VCaP (cell line): Measurements from ENCODE around the gene RUNX3.
A peak's percentile ranks its signal among the peaks of the same experiment; 100 is the strongest.

Source experiments
- H3K27ac ChIP-seq: fragments of 450-650 bp; 2 replicates; pipeline ENCODE4 v1.5.1; 2017
- TF ChIP-seq, protein P1 (sequence below): fragments of 450-650 bp; conservative IDR thresholded peaks from 2 replicates; pipeline ENCODE4 v1.5.1; 2017; ENCODE audit warnings: mild to moderate bottlenecking, moderate library complexity

Gene RUNX3

DNA sequence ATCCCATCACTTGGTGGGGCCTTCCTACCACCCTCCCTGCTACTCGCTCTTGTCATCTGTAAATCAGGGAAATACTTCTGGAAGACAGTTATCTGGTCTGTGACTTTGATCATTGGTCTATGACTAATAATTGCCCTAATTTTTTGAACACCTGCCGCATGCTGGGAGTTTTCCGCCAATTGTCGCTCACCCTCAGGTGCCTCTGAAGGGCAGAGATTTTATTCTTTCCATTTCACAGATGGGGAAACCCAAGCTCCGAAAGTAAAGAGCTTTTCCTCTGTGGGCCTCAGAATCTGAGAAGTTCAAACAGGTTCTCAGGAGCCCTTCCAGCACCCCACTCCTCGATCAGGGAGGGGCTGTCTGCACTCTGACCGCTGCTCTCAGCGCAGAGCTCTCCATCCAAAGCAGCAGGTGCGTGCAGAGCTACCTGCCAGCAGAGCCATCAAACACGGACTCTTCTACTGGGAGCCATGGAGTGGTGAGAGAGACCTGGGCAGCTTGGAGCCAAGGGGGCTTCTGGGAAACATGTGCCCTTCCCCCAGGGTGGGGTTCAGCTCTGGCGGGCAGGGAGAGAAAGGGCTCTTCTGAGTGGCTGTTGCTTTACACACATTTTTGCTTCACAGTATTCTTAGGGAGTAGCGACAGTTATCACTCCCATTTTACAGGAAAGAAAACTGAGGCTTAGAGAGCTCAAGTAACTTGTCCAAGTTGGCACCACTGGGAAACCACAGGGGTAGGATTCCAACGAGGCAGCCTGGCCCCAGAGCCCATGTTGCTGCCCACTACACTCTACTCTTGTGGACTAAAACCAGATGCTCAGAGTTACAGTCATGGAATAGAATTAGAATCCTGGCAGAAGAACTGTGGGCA is 5.8 kb upstream of the RUNX3 start:
- TF ChIP-seq, protein P1, sequence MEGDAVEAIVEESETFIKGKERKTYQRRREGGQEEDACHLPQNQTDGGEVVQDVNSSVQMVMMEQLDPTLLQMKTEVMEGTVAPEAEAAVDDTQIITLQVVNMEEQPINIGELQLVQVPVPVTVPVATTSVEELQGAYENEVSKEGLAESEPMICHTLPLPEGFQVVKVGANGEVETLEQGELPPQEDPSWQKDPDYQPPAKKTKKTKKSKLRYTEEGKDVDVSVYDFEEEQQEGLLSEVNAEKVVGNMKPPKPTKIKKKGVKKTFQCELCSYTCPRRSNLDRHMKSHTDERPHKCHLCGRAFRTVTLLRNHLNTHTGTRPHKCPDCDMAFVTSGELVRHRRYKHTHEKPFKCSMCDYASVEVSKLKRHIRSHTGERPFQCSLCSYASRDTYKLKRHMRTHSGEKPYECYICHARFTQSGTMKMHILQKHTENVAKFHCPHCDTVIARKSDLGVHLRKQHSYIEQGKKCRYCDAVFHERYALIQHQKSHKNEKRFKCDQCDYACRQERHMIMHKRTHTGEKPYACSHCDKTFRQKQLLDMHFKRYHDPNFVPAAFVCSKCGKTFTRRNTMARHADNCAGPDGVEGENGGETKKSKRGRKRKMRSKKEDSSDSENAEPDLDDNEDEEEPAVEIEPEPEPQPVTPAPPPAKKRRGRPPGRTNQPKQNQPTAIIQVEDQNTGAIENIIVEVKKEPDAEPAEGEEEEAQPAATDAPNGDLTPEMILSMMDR, result no peak
- no peak overlapping the region for H3K27ac ChIP-seq

DNA sequence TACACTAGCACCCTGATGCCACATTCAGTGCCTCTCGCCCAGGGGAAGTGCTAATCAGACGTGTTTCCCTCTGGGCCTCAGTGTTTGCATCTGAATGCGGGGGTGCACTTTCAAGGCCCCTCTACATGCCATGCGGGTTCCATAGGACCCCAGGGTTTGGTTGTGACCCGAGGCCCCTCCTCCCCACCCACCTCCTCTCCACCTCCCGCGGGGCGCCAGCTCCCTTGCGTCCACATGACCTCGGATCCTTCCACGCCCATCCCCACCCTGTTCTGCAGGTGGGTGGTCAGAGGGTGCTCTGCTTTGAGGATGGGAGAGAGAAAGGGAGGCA is 5.1 kb upstream of the RUNX3 start:
- TF ChIP-seq, protein P1, result no peak
- no peak overlapping the region for H3K27ac ChIP-seq

DNA sequence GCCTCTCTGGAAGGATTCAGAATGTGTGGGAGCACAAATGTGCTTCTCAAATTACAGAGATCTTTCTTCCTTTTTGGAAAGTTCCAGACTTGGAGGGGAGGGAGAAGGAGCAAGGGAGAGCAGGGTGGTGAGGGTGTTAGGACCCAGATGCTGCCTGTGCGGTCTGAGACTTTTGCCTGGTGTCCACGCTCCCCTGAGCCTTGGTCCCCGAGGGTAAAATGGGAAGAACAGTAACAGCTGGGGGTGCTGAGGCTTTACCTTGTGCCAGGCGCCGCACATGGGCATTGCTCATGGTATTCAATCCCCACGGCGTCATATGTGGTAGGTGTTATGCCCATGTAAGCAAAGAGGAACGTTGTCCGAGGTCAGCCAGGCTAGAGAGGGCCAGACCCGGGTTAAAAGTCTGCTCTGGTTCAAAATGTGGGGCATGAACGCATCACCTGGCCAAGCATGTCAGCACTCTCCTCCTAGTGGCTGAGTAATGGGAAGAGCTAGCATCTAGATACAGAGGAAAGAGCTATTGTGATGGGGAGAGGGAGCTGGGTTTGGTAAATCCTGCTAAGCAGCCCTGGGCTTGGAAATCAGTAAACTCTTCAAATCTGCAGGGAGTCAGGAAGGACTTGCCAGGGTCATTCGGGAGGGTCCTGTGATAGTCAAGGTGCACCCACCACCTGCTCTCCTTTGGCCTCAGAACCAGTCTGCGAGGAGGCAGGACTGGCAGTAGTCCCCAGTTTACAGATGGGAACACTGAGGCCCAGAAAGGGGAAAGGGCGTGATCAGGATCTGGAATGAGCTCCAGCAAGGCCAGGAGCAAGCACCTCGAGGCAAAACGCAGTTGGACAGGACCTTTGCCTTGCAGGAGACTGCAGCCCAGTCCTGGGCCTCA is 4.5 kb upstream of the RUNX3 start:
- TF ChIP-seq, protein P1, result no peak
- H3K27ac ChIP-seq, result no peak overlapping the region

DNA sequence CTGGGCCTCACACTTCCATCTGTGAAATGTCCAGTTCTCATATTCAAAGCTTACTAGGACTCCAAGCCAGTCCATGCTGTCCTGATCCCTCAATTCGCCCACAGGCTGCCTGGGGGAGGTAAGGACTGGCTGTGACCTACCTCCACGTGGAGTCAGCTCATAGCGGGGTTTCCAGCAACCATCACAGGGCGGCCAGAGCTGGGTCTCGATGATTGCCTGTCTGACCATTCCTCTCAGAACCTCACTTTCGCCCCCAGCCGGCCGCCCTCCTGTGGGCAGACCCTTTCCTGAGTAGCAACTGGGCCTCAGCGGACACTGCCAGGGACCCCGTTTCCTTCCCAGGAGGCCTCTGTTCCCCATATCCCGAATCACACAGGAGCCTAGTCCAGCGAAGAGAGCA is 3.4 kb upstream of the RUNX3 start:
- TF ChIP-seq, protein P1, result no peak
- H3K27ac ChIP-seq, result no peak overlapping the region

DNA sequence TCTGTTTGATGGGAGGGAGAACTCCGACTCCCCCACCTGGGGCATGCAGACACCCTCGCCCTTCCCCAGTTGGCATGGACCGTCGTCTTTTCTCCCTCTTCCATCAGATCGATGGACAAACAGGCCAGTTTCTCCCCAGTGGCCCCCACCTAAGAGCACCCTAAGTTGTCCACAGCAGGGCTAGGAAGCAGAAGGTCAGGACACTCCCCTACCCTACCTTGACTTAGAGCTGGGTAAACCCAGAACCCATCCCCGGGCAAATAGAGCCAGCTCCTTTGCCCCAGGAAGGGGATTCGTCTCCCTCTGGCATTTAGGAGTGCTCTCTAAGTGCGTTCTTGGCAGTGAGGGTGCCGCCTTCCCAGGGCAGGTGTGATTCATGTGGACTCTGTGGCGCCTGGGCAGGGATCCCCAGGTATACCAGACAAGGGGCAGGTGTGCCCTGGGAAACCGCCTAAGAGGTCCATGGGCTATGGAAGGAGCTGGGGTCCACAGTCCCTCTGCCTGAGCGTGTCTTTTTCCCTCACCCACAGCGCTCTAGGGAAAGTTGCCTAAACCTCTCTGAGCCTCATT is 2.7 kb upstream of the RUNX3 start:
- H3K27ac ChIP-seq, result no peak overlapping the region
- TF ChIP-seq, protein P1, result no peak

DNA sequence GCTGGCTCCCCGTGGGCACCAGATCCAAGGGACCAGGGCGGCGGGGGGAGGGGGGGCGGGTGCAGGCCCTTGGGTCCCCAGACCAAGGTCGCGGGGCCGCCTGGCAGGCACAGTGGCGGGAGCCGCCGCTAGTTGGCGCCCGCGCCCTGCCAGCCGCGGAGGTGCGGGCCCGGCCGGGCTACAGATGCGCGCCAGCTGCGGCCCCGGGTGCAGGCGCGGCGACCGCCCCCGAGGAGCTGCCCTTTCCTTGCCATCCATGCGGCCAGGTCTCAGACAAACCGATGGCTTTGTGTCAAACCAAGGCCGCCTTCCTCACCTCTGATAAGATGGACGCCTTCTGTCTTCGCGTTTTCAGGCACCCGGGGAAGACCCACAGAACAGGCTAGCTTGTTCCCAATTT is 2.2 kb upstream of the RUNX3 start:
- TF ChIP-seq, protein P1, result peak; percentile 24; the same call in 1 of the 2 replicates
- no peak overlapping the region for H3K27ac ChIP-seq
